Neural cell (in vitro differentiated cells): Measurements from ENCODE around the gene GPC1. TPM values are rescaled to one million over a fixed set of nuclear protein-coding genes. Genes with fewer than 3 reads are reported as not detected.

ENCODE experiments used
- H2AFZ ChIP-seq: fragments of 200-600, 300-800 bp; sonication (generic), shearing (Covaris generic); 2 replicates; pipeline ENCODE4 v1.6.0; 2014; ENCODE audit warnings: low read depth, mild to moderate bottlenecking, antibody characterized with exemption, low read length, moderate library complexity
- H3F3A ChIP-seq: fragments of 200-600 bp; shearing (Covaris generic); 2 replicates; pipeline ENCODE4 v1.6.1; 2016; ENCODE audit warnings: mild to moderate bottlenecking, moderate library complexity, mixed read lengths, antibody characterized with exemption, low read length; ENCODE audit not compliant: insufficient read depth, poor library complexity, severe bottlenecking
- H3K27ac ChIP-seq: fragments of 200-600, 300-800 bp; sonication (generic), shearing (Covaris generic); 2 replicates; pipeline ENCODE4 v1.5.1; 2014; ENCODE audit warnings: mild to moderate bottlenecking, low read length, moderate library complexity
- H3K27me3 ChIP-seq: fragments of 300-800, 200-600 bp; sonication (generic), shearing (Covaris generic); 2 replicates; pipeline ENCODE4 v1.6.0; 2014; ENCODE audit warnings: mild to moderate bottlenecking, low read depth, low read length, moderate library complexity; ENCODE audit not compliant: insufficient read depth
- H3K36me3 ChIP-seq: fragments of 300-800, 200-600 bp; sonication (generic), shearing (Covaris generic); 2 replicates; pipeline ENCODE4 v1.5.1; 2014; ENCODE audit warnings: mild to moderate bottlenecking, antibody characterized with exemption, low read length, moderate library complexity; ENCODE audit not compliant: insufficient read depth
- H3K4me2 ChIP-seq: fragments of 300-800, 200-600 bp; sonication (generic), shearing (Covaris generic); 2 replicates; pipeline ENCODE4 v1.6.0; 2014; ENCODE audit warnings: mild to moderate bottlenecking, low read length
- H3K4me3 ChIP-seq: fragments of 300-800, 200-600 bp; sonication (generic), shearing (Covaris generic); 2 replicates; pipeline ENCODE4 v1.5.1; 2014; ENCODE audit warnings: mild to moderate bottlenecking, low read length, moderate library complexity
- H3K79me2 ChIP-seq: fragments of 200-600 bp; shearing (Covaris generic); replicated peaks from 2 replicates; pipeline ENCODE4 v1.6.0; 2014; ENCODE audit warnings: mild to moderate bottlenecking, low read length, moderate library complexity; ENCODE audit not compliant: insufficient read depth
- H3K9ac ChIP-seq: fragments of 300-800, 200-600 bp; sonication (generic), shearing (Covaris generic); 2 replicates; pipeline ENCODE4 v1.6.1; 2016; ENCODE audit warnings: mild to moderate bottlenecking, low read length, mixed read lengths
- H3K9me2 ChIP-seq: fragments of 200-600 bp; shearing (Covaris generic); 2 replicates; pipeline ENCODE4 v1.6.1; 2016; ENCODE audit warnings: mild to moderate bottlenecking, low read length, mixed read lengths; ENCODE audit not compliant: insufficient read depth
- H3K9me3 ChIP-seq: fragments of 200-600, 300-800 bp; sonication (generic), shearing (Covaris generic); 2 replicates; pipeline ENCODE4 v1.6.1; 2016; ENCODE audit warnings: mild to moderate bottlenecking, mixed run types, low read length, moderate library complexity, mixed read lengths
- H4K20me1 ChIP-seq: fragments of 200-600 bp; shearing (Covaris generic); 2 replicates; pipeline ENCODE4 v1.6.1; 2016; ENCODE audit warnings: mild to moderate bottlenecking, mixed run types; ENCODE audit not compliant: insufficient read depth
- CTCF ChIP-seq: fragments of 450-650 bp; IDR thresholded peaks from 2 replicates; pipeline ENCODE4 v1.5.1; 2014; ENCODE audit warnings: antibody characterized with exemption, mild to moderate bottlenecking, moderate library complexity; ENCODE audit not compliant: poor library complexity, severe bottlenecking
- EP300 ChIP-seq: fragments of 450-650 bp; conservative IDR thresholded peaks from 2 replicates; pipeline ENCODE4 v1.6.1; 2014; ENCODE audit warnings: antibody characterized with exemption, mild to moderate bottlenecking, moderate library complexity; ENCODE audit not compliant: poor library complexity, severe bottlenecking
- EZH2 ChIP-seq: fragments of 200-600, 300-800 bp; shearing (Covaris generic), sonication (generic); IDR thresholded peaks from 2 replicates; pipeline ENCODE4 v1.6.1; 2014; ENCODE audit warnings: antibody characterized with exemption, low read length, borderline replicate concordance, mild to moderate bottlenecking; ENCODE audit not compliant: insufficient read depth, poor library complexity, severe bottlenecking
- MXI1 ChIP-seq: fragments of 450-650 bp; conservative IDR thresholded peaks from 2 replicates; pipeline ENCODE4 v1.6.1; 2014; ENCODE audit warnings: antibody characterized with exemption, mild to moderate bottlenecking; ENCODE audit not compliant: poor library complexity, severe bottlenecking
- POLR2AphosphoS5 ChIP-seq: IDR thresholded peaks from 2 replicates; pipeline ENCODE4 v1.6.1; 2012
- RAD21 ChIP-seq: fragments of 450-650 bp; conservative IDR thresholded peaks from 2 replicates; pipeline ENCODE4 v1.6.1; 2014; ENCODE audit warnings: antibody characterized with exemption, mild to moderate bottlenecking, moderate library complexity
- REST ChIP-seq: IDR thresholded peaks from 2 replicates; pipeline ENCODE4 v1.6.1; 2012; ENCODE audit warnings: borderline replicate concordance
- SMC3 ChIP-seq: fragments of 450-650 bp; conservative IDR thresholded peaks from 2 replicates; pipeline ENCODE4 v1.6.1; 2014; ENCODE audit warnings: antibody characterized with exemption, mild to moderate bottlenecking, moderate library complexity; ENCODE audit not compliant: poor library complexity
- TAF1 ChIP-seq: IDR thresholded peaks from 2 replicates; pipeline ENCODE4 v1.6.1; 2012; ENCODE audit warnings: low read depth
- polyA plus RNA-seq: library from polyadenylated mRNA; depleted of rRNA; stranded (reverse); fragments of >200 nt; gene quantifications from 2 replicates; pipeline ENCODE4 v1.2.3, GENCODE V29; 2014

The GPC1 gene
- polyA plus RNA-seq, 1 donor from 2014 or later: 74.0 TPM

- Histone ChIP-seq H3K9me2 (no peaks in the 10 kb centered on the region), H3K27ac (no peak overlapping the region), H3K4me2 (no peak overlapping the region), H3K79me2 (no peaks in the 10 kb centered on the region), H3K9me3 (no peaks in the 10 kb centered on the region), H3K27me3 (no peaks in the 10 kb centered on the region), H3K4me3 (no peak overlapping the region), H2AFZ (no peak overlapping the region), H4K20me1 (no peaks in the 10 kb centered on the region), H3K9ac (no peak overlapping the region), H3K36me3 (no peaks in the 10 kb centered on the region), H3F3A (no peaks in the 10 kb centered on the region)
- TF ChIP-seq MXI1 (no peak), EP300 (no peak), EZH2 (no peak), REST (no peak), SMC3 (no peak), CTCF (no peak), POLR2AphosphoS5 (no peak), RAD21 (no peak), TAF1 (no peak)
Observed at GRCh38 chr2:240507778-240508251, 72.4 kb downstream of the GPC1 start.

- TF ChIP-seq REST (no peak), TAF1 (no peak), POLR2AphosphoS5 (no peak), MXI1 (no peak), EZH2 (no peak), EP300 (no peak), RAD21 (no peak), CTCF (no peak), SMC3 (no peak)
- H3K4me2 ChIP-seq: no peak overlapping the region
- no peaks in the 10 kb centered on the region for H3F3A ChIP-seq
- H3K27ac ChIP-seq: no peak overlapping the region
- H3K9me3 ChIP-seq: no peaks in the 10 kb centered on the region
- H4K20me1 ChIP-seq: no peaks in the 10 kb centered on the region
- H3K9ac ChIP-seq: no peak overlapping the region
- no peaks in the 10 kb centered on the region for H3K79me2 ChIP-seq
- H3K36me3 ChIP-seq: no peaks in the 10 kb centered on the region
- H3K4me3 ChIP-seq: no peak overlapping the region
- H2AFZ ChIP-seq: no peak overlapping the region
- H3K27me3 ChIP-seq: no peaks in the 10 kb centered on the region
- no peaks in the 10 kb centered on the region for H3K9me2 ChIP-seq
Observed at GRCh38 chr2:240508832-240509545, 73.5 kb downstream of the GPC1 start.
